HG03039 (cell line): Measurements from ENCODE around the gene SDK1.
"Not testable (repeated sequence)": the region's sequence is repeated elsewhere in the genome, so short reads cannot be mapped to it uniquely, and the experiment has no call there.

ENCODE experiments used
- ATAC-seq: cut with Tn5 transposase; IDR thresholded peaks from one replicate; pipeline ENCODE4 v1.9.1; 2021; ENCODE audit warnings: mild to moderate bottlenecking, moderate library complexity; ENCODE audit not compliant: unreplicated experiment

The SDK1 gene

GRCh38 chr7:3648276-3648675 lies 347.2 kb downstream of the SDK1 start:
- ATAC-seq: no peak

- no peak for ATAC-seq
Measured at GRCh38 chr7:3649250-3649649, 348.2 kb downstream of the SDK1 start.

GRCh38 chr7:3649678-3650440 lies 348.8 kb downstream of the SDK1 start:
- no peak for ATAC-seq

GRCh38 chr7:3650844-3651243 lies 349.8 kb downstream of the SDK1 start:
- no peak for ATAC-seq

- no peak for ATAC-seq
Measured at GRCh38 chr7:3655635-3656034, 354.6 kb downstream of the SDK1 start.

GRCh38 chr7:3657206-3657605 lies 356.2 kb downstream of the SDK1 start:
- no peak for ATAC-seq

- no peak for ATAC-seq
Measured at GRCh38 chr7:3668743-3669142, 367.7 kb downstream of the SDK1 start.

- no peak for ATAC-seq
Measured at GRCh38 chr7:3670898-3671297, 369.8 kb downstream of the SDK1 start.

GRCh38 chr7:3673524-3673923 lies 372.5 kb downstream of the SDK1 start:
- no peak for ATAC-seq

- no peak for ATAC-seq
Measured at GRCh38 chr7:3678314-3678810, 377.3 kb downstream of the SDK1 start.

- no peak for ATAC-seq
Measured at GRCh38 chr7:3682028-3682710, 381.1 kb downstream of the SDK1 start.

- no peak for ATAC-seq
Measured at GRCh38 chr7:3683546-3684539, 382.8 kb downstream of the SDK1 start.

- ATAC-seq: no peak
Measured at GRCh38 chr7:3688071-3688470, 387.0 kb downstream of the SDK1 start.

GRCh38 chr7:3688842-3689241 lies 387.8 kb downstream of the SDK1 start:
- no peak for ATAC-seq

GRCh38 chr7:3691478-3692158 lies 390.6 kb downstream of the SDK1 start:
- no peak for ATAC-seq

- no peak for ATAC-seq
Measured at GRCh38 chr7:3695602-3696001, 394.6 kb downstream of the SDK1 start.

GRCh38 chr7:3696113-3696512 lies 395.1 kb downstream of the SDK1 start:
- ATAC-seq: no peak

- ATAC-seq: no peak
Measured at GRCh38 chr7:3697472-3697871, 396.4 kb downstream of the SDK1 start.

GRCh38 chr7:3705258-3705657 lies 404.2 kb downstream of the SDK1 start:
- ATAC-seq: no peak

- ATAC-seq: not testable (repeated sequence)
Measured at GRCh38 chr7:3706091-3706490, 405.0 kb downstream of the SDK1 start.

GRCh38 chr7:3710122-3710521 lies 409.1 kb downstream of the SDK1 start:
- no peak for ATAC-seq
